ENCODE results near the gene RABAC1.
"Not testable (repeated sequence)": the region's sequence is repeated elsewhere in the genome, so short reads cannot be mapped to it uniquely, and the experiment has no call there.

RABAC1 gene, protein sequence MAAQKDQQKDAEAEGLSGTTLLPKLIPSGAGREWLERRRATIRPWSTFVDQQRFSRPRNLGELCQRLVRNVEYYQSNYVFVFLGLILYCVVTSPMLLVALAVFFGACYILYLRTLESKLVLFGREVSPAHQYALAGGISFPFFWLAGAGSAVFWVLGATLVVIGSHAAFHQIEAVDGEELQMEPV

DNA sequence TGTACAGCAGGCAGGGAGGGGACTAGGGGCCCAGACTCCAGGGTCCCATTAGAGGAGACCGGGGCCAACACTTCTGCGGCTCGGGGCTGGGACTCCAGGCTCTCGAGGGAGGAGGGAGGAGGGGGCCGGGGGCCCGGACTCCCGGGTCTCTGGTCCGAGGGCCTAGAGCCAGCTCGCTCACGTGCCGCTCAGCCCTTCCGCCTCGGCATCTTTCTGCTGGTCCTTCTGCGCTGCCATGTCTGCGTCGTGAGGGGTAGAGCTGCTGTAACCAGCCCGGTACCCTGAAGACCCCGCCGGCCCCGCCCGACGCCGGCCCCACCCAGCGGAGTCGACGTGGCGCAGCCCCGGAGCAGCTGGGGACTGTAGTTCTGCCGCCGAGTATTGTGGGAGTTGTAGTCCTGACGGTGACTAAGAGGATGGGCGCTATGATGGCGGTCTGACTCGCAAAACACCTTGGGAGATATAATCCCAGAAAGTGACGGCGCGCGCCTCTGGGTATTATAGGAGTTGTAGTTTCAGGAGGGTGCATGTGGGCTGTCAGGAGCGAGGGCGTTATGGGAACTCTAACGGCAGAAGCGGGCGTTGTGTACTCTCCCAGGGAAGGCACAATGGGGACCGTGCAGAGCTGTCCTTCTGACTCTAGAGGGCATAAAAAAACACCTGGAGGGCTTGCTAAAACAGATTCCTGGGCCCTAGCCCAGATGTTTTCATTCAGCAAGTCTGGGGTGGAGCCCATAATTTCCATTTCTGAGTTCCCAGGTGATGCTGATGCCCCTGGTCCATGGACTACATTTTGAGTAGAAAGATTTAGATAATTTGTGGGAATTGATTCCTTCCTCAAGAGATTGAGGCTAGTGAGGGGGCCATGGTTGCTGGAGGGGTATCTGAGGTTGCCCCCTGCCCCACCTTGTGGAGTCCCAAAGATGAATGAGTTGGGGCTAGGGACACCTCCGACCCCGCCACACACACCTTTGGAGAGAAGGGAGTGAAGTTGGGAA, at the start of gene RABAC1:
Gene RABAC1, minus strand, starts transcription at position 266 of the 998 bp plus-strand sequence. Its CDS starts 29 bp downstream, at position 237.
- DNase-seq = peak; percentile 85 to 90

DNA sequence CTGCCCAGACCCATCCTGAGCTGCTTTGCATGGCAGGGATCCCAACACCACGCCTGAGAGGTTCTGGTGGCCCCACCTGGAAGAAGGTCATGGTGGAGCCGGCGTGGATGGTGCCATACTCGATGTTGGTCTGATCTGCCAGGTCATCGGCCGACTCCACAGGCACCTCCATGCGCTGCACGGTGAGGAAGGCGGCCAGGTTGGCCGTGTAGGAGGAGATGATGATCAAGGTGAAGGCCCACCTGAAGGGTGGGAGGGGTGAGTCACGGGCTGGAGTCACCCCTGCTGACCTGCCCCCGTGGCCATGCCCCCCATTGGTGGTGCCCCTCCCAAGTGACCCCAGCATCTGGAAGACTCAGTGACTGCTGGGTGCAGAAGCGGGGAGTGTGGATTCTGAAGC, 47.4 kb upstream of the RABAC1 start:
- no peak for DNase-seq

DNA sequence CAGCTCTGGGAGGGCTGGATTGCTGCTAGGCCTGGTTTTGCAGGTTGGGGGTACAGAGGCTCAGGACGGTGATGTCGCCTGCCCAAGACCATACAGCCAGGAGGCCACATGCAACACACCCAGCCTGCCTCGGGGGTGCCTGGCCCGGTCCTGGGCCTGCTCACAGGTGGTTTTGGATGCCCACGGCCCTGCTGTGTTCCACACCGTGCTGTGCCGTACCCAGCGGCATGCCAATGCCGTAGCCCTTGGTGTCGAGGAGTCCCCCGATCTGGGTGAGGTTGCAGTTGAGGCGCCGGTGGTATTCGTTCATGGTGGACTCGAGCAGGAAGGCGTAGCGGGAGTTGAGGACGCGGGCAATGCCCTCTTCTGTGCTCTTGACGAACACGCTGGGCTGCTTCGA, 46.4 kb upstream of the RABAC1 start:
- no peak for DNase-seq

DNA sequence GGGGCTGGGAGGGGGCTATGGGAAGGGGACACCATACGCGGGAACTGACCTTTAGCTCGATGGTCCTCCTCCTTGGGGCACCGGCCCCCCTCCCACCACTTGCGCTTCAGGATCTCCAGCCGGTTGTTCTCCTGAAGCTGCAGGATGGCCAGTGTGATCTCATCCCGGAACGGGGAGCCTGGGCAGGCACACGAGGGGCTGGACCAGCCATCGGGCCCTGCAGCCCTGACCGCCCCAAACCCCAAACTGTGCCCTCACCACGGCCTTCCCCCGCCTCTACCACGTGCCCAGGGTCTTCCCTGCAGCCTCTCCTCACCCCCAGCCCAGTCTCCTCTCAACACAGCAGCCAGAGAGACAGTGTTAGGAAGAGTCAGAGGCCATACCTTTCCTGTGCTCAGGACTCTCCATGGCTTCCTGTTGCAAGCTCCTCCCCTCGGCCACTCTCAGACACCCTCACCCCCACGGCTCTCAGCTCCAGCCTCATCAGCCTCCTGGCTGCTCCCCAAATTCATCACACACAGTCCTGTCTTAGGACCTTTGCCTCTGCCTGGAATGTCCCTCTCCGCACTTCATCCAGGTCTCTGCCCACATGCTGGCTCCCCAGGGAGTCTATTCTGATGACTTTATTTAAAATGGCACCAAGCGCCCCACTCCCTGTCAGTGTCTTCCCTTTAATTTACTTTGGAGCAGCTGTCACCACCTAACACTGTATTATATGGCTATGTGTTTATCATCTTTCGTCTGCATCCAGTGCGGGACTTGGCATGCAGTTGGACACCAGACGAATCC, 44.6 kb upstream of the RABAC1 start:
- no peak for DNase-seq

DNA sequence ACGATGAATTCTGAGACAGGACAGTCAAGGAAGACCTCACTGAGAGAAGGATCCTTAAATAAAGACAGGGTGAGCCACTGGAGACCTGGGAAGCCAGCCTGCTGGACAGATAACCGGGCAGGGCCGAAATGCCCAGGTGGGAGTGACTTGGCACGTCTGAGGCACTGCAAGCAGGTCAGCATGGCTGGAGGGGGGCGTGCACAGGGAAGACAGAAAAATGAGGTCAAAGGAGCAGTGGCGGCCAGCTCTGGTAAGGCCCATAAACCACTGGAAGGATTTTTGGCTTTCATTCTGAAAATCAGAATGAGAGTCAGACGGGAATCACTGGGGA, 40.7 kb upstream of the RABAC1 start:
- no peak for DNase-seq

DNA sequence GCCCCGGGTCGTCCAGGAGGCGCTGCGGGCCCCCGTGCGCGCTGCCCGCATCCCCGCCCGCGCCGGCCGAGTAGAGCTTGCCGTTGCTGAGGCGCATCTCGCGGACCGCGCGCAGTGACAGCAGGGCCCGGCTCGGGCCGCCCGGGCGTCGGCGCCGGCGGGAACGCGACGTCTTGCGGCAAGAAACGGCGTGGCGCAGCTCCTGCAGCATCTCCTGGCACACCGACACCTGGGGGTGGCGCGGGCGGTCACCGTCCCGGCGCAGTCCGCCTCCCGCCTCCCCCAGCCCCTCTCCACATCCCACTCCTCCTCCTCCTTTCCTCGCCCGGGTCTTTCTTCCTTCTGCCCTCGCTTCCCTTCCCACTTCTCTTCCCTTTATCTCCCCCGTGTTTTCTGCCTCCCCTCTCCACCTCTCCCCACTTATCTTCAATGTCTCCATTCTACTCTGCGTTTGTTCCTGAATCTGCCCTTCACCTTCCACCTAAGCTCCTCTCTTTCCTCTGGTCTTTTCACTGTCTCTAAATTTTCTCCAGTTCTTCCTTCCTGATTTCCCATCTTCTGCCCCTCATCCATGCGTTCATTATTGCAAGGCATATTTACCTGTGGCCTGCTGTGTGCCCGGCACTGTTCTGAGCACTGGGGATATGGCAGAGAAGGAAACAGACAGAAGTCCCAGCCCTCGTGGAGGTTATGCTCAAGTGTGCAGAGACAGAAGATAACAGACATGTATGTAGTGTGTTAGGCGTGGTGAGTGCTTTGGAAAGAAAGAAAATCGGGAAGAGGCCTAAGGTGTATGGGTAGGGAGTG, 40.2 kb upstream of the RABAC1 start:
- DNase-seq = no peak

DNA sequence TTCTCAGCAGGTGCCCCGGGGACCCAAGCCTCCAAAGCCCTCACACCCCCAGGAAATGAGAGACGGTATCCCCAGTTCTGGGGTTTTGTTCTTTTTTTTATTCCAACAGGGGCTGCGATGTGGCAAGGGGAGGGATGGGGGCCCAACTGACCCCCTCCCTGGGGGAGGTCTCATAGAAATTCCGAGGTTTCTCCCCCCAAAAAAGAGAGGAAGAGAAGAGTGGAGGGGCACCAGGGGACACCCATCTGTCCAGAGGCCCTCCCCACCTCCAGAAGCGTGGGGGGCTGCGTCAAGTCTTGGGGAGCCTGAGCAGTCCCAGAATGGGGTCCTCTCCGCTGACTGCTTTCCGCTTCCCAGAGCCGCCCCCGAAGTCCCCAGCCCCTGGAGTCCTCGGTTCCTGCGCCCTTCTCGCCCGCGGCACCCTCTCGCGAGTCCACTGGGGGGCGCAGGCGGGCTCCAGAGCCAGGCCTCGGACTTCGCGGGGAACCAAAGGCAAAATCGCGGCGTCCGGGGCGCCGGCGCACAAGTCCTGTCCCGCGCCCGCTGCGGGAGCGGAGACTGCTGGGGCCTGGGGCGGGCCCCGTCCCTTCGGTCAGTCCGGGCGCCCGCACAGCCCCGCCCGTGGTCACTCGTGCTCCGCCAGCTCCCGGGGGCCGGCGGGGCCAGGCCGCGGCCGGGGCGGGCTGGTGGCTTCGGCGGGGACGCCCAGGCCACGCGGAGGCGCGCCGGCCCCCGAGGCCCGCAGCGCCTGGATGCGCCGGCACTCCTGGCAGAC, 39.3 kb upstream of the RABAC1 start:
- peak; percentile 63 to 69 for DNase-seq

DNA sequence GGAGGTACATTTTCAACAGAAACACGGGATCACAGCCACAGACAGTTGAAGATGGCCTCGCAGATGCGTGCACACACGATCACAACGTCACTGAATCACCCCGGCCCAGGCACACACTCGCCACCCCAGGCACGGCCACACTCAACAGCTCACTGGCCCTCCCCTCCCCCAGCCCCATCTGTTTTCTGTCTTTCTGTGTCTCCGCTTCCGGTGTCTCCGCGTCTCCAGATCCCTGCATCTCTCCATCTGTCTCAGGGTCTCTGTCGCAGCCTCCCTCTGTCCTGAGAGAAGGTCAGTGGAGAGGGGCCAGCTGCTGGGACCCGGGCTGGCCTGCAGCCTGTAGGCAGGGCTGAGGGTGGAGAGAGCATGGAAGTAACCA, 38.7 kb upstream of the RABAC1 start:
- DNase-seq = peak in 1 of 2 experiments; percentile 12

DNA sequence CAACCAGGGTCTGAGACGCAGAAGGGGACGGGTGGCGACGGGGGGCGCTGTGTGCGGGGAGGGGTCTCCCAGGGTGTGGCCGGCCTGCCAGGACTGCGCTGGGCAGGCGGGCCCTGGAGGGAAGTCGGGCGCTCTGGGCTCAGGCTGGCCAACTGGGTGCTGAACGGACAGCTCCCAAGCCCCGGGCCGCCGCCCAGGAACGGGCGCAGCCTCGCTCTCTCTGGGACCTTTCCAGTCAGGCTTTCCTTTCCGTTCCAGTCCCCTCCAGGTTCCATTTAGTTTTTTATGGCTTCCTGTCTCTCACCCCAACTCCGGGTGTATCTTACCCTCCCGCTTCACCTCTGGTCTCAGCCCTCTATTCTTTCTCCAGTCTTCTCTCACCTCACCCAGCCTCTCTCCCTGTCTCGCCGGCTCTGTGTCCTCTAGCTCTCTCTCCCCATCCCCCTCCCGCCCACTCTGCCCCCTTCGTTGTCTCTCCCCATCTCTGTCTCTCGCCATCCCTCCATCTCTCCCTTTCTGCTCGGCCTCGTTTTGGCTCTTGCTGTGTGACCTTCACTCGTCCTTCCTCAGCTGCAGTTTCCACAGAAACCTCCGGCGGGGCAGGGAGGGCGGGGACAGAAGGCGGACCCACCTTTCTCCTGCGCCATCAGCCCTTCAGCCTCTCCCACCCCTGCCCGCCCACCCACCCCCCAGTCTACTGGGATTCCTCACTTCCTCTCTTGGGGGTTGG, 38.2 kb upstream of the RABAC1 start:
- DNase-seq = peak; percentile 53

DNA sequence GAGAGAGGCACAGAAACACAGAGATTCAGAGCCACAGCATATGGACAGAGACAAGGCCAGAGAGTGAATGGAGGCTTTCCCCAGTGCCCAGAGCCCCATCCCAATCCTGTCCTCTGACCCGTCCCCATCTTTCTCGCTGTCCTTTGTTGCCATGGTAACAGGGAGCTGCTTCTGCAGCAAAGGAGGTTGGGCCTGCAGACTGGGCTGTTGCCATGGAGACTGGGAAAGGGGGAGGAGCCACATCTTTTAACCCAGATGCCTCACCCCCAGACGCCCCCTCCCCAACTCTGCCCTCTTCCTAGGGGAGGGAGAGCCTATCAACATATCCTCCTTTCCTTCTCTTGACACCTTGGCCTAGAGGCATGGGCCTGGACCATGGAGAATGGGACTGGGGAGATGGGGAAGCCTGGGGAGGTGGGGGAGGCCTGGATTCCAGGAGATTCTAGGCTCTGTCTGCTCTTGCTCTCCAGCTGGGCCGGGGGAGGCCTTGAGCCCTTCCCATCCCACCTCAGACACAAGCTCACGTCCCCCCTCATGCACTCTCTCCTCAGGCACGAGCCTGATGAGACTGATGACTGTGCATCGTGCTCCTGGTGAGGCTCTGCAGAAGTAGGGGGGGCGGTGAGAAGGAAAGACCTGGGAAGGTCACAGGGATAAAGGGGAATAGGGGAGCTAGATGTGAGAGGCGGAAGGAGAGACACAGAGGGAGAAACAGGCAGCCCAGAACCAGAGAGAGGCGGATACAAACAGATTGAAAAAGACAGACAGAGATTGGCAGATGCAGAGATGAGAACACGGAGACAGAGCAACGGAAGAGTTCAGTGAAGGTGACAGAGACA, 37.1 kb upstream of the RABAC1 start:
- DNase-seq = no peak

DNA sequence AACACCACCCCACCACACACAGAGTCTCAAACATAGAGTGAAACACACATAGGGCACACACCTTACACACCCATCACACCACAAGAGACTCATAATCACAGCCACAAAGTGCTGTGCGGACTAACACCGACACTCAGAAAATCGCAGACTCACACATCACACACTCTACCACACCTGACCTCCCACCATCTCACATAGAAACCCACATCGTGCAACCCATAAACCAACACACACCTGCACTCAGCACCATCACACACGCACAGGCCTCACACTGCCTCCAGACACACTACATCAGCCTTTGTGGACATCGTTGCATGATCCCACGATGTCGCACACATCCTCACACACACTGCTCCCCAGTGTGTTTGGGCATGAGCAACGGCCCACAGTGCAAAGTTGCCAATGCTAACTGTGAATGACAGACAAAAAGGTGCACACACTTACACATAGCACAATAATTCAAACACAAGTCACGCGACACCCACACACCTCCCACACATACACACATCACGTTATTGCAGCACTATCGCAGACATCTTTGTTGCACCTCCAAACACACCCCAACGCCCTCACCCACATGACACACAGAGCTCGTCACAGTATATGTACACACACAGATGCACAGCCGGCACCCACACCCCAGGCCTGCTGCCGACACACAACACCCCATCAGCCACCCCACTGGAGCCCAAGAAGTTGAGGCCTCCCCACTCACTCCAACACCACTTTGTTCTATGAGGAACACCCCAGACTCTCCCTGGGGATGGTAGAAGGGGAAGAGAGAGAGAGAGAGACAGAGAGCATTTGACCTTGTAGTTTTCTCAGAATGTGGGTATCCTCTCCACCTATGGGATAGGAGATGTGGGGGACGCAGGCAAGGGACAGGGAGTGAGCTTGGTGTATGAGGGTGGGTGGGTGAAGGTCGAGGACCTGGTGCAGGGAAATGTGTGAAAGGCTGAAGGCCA, 36.2 kb upstream of the RABAC1 start:
- no peak for DNase-seq

DNA sequence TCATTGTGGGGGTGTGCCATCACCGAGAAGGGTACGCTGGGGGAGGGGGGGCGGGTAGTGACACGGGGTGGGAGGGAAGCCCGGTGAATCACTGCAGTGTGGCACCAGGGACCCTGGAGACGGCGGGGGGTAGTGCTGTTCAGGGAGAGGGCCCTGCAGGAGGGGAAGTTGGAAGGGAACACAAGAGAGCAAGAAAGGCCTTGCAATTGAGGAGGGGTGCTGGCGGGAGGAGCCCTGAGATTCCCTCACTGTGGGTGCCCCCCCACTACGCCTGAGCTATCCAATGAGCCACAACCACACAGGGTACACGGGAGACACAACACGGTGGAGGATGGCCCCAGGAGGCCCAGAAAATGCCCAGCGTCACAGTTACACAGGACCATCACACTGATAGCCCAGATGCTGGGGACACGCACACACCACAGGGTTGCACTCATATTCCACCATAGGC, 35.4 kb upstream of the RABAC1 start:
- no peak for DNase-seq

DNA sequence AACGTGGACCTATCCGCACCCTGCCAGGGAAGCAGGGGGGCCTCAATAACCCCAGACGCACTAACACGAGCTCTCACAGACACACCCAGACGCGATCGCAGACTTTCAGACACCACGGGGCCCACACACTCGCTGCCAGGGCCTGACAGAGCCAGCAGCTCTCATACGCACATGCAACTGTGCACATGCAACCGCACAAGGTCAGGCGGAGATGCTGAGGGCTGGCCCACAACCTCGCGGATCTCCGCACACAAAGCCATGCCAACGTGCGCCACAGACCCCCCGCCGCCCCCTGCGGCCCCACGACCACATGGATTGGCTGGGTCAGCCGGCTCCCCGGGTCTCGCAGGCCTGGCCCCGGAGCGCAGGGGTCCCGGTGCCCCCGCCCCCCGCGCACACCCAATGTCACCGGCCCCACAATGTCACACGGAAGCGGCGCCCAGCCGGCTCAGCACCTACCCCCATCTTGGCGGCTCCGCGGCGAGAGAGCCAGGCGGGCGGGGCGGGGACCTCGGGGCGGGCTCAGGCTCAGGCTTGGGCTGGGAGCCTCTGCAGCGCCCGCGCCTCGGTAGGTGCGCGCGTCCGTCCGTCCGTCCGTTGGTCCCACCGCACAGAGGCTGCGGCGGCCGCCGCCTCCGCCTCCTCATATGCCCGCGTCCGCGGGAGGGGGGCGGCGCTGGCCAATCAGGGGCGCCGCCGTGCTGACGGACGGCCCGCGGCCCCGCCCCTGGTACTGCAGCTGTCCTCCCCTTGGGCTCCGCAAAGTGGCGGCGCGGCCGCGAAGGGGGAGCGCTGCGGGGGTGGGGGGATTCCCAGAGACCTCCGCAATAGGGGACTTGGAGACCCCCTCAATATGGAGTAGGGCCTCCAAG, 34.7 kb upstream of the RABAC1 start, which contains the start of gene ATP1A3:
Gene ATP1A3, minus strand, starts transcription at position 619 of the 872 bp plus-strand sequence. Its CDS starts 154 bp downstream, at position 465.
- peak; percentile 49 to 62 for DNase-seq

DNA sequence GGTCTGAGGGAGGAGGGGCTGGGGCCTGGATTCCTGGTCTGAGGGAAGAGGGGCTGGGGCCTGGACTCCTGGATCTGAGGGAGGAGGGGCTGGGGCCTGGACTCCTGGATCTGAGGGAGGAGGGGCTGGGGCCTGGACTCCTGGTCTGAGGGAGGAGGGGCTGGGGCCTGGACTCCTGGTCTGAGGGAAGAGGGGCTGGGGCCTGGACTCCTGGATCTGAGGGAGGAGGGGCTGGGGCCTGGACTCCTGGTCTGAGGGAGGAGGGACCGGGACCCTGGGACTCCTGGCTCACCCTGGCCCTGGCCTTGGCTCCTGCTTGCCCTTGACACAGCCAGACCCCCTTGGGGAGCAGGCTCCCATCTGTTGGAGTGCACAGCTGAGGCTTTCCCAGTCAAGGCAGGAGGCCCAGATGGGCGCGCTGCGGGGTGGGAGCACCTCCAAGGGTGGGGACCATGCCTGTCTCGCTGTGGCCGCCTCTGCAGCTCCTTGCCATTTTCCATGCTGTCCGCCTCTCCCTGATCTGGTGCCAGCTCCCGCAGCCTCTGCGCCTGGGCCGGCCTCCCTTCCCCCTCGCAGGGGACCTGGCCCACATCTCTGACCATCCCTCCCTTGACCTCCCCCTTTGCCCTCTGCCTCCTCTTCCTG, 32.9 kb upstream of the RABAC1 start:
- DNase-seq = not testable (repeated sequence)

DNA sequence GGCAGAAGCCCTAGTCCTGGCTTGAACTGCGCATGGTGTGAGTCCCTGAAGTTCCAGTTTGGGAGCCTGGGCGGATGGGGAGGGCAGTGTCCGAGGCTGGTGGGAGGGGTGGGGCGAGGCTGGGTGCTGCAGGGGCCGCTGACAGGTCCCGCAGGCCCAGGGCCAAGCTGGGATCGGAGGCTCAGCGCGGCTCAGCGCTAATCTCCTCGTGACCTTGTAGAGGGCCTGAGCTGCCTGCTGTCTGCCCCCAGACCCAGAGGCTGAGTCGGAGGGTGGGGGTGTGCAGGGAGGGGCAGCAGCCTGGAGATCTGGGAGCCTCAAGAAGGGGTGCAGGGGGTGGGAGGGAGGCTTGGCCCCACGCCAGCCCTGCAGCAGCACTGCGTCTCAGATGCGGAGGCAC, 31.9 kb upstream of the RABAC1 start:
- DNase-seq = no peak

DNA sequence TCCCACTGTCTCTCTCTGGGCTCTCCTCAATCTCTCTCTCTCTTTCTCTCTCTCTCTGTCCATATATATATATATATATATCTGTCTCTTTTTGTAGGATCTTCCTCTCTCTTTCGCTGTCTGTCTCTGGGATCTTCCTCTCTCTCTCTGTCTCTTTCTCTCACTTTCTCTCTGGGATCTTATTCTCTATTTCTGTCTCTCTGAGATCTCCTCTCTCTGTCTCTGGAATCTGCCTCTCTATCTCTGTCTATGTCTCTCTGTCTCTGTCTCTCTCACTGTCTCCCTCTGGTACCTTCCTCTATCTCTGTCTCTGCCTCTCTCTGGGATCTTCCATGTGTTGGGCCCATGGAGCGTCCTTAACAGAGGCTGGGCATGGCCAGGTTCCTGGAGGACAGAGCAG, 31.5 kb upstream of the RABAC1 start:
- DNase-seq = no peak

DNA sequence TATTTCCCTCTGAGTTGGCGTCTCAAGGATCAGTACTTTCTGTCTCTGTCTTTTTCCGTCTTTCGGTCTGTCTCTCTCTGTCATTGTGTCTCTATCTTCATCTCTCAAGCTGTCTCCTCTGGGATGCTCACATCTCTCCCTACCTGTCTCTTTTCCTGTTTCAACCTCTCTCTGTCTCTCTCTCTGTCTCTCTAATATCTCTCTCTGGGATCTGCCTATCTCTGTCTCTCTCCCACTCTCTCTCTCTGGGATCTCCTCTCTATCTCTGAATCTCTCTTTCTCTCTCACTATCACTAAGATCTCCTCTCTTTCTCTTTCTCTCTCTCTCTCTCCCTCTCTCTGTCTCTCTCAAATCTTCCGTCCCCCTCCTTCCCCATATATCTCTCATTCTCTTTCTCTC, 30.9 kb upstream of the RABAC1 start:
- no peak for DNase-seq
